Adipocyte (in vitro differentiated cells): ENCODE results near the gene ARSA.
"Not testable (repeated sequence)": the region's sequence is repeated elsewhere in the genome, so short reads cannot be mapped to it uniquely, and the experiment has no call there.

Source experiments
- DNase-seq: peaks from one replicate; pipeline ENCODE4 v3.0.0-alpha.2; 2015; ENCODE audit warnings: low read depth
- H3K27me3 ChIP-seq: replicated peaks from 2 replicates; pipeline ENCODE4 v1.7.0; 2013; ENCODE audit warnings: mild to moderate bottlenecking, low read length, moderate library complexity; ENCODE audit not compliant: control insufficient read depth, insufficient read depth
- H3K36me3 ChIP-seq: 2 replicates; pipeline ENCODE4 v1.7.0; 2013; ENCODE audit warnings: low read length, mild to moderate bottlenecking, moderate library complexity; ENCODE audit not compliant: control insufficient read depth, insufficient read depth, severe bottlenecking
- H3K4me1 ChIP-seq: 2 replicates; pipeline ENCODE4 v1.7.0; 2013; ENCODE audit warnings: mild to moderate bottlenecking, low read length, moderate library complexity; ENCODE audit not compliant: control insufficient read depth, insufficient read depth
- H3K4me3 ChIP-seq: 2 replicates; pipeline ENCODE4 v1.7.0; 2013; ENCODE audit warnings: mild to moderate bottlenecking, low read length, moderate library complexity
- H3K9ac ChIP-seq: 2 replicates; pipeline ENCODE4 v1.7.0; 2013; ENCODE audit warnings: mild to moderate bottlenecking, low read length, moderate library complexity
- H3K9me3 ChIP-seq: 2 replicates; pipeline ENCODE4 v1.7.0; 2013; ENCODE audit warnings: mild to moderate bottlenecking, low read length, moderate library complexity; ENCODE audit not compliant: control insufficient read depth

The ARSA gene

GRCh38 chr22:50614296-50614695 lies 13.7 kb downstream of the ARSA start:
- H3K27me3 ChIP-seq = peaks cover 28% of the 10 kb centered on the region
- H3K4me1 ChIP-seq, H3K9ac ChIP-seq, DNase-seq, H3K36me3 ChIP-seq, H3K4me3 ChIP-seq, H3K9me3 ChIP-seq: not testable (repeated sequence)

- Histone ChIP-seq H3K27me3 (peaks cover 33% of the 10 kb centered on the region), H3K36me3 (no peaks in the 10 kb centered on the region), H3K9ac (no peak overlapping the region), H3K9me3 (no peaks in the 10 kb centered on the region), H3K4me3 (no peak overlapping the region), H3K4me1 (no peaks in the 10 kb centered on the region)
- peak; percentile 30 for DNase-seq
Measured at GRCh38 chr22:50613291-50613981, 14.5 kb downstream of the ARSA start.

GRCh38 chr22:50612528-50613221 lies 15.3 kb downstream of the ARSA start:
- Histone ChIP-seq H3K27me3 (peaks cover 35% of the 10 kb centered on the region), H3K4me1 (no peaks in the 10 kb centered on the region), H3K4me3 (no peak overlapping the region), H3K9me3 (no peaks in the 10 kb centered on the region), H3K36me3 (no peaks in the 10 kb centered on the region), H3K9ac (no peak overlapping the region)
- no peak for DNase-seq

- Histone ChIP-seq H3K9me3 (no peaks in the 10 kb centered on the region), H3K4me3 (no peak overlapping the region), H3K27me3 (peaks cover 40% of the 10 kb centered on the region)
Measured at GRCh38 chr22:50612168-50612527, 15.8 kb downstream of the ARSA start.

GRCh38 chr22:50611341-50612060 lies 16.5 kb downstream of the ARSA start:
- H3K9me3 ChIP-seq = no peaks in the 10 kb centered on the region
- no peaks in the 10 kb centered on the region for H3K36me3 ChIP-seq
- DNase-seq = no peak
- no peaks in the 10 kb centered on the region for H3K4me1 ChIP-seq
- H3K9ac ChIP-seq = no peak overlapping the region
- H3K27me3 ChIP-seq = peaks cover 43% of the 10 kb centered on the region
- H3K4me3 ChIP-seq = no peak overlapping the region

More at GRCh38 chr22:50612168-50612527, 15.8 kb downstream of the ARSA start:
- Histone ChIP-seq H3K36me3 (no peaks in the 10 kb centered on the region), H3K4me1 (no peaks in the 10 kb centered on the region), H3K9ac (no peak overlapping the region)
- no peak for DNase-seq

- H3K27me3 ChIP-seq = peaks cover 51% of the 10 kb centered on the region
- no peak for DNase-seq
Measured at GRCh38 chr22:50610581-50610980, 17.4 kb downstream of the ARSA start.

GRCh38 chr22:50610041-50610451 lies 17.9 kb downstream of the ARSA start:
- no peak overlapping the region for H3K4me3 ChIP-seq
- no peak overlapping the region for H3K9ac ChIP-seq
- H3K27me3 ChIP-seq = peaks cover 57% of the 10 kb centered on the region
- no peaks in the 10 kb centered on the region for H3K9me3 ChIP-seq
- H3K4me1 ChIP-seq = no peaks in the 10 kb centered on the region
- no peaks in the 10 kb centered on the region for H3K36me3 ChIP-seq
- no peak for DNase-seq

More at GRCh38 chr22:50610581-50610980, 17.4 kb downstream of the ARSA start:
- Histone ChIP-seq H3K4me1 (no peaks in the 10 kb centered on the region), H3K9me3 (no peaks in the 10 kb centered on the region), H3K4me3 (no peak overlapping the region), H3K9ac (no peak overlapping the region), H3K36me3 (no peaks in the 10 kb centered on the region)

GRCh38 chr22:50609599-50609998 lies 18.4 kb downstream of the ARSA start:
- Histone ChIP-seq H3K4me1 (no peaks in the 10 kb centered on the region), H3K27me3 (peaks cover 61% of the 10 kb centered on the region), H3K9me3 (no peaks in the 10 kb centered on the region), H3K36me3 (no peaks in the 10 kb centered on the region), H3K9ac (no peak overlapping the region), H3K4me3 (no peak overlapping the region)
- no peak for DNase-seq

- H3K9me3 ChIP-seq = no peaks in the 10 kb centered on the region
- H3K9ac ChIP-seq = no peak overlapping the region
- no peaks in the 10 kb centered on the region for H3K36me3 ChIP-seq
- DNase-seq = no peak
- no peak overlapping the region for H3K4me3 ChIP-seq
- H3K27me3 ChIP-seq = peaks cover 58% of the 10 kb centered on the region
- H3K4me1 ChIP-seq = no peaks in the 10 kb centered on the region
Measured at GRCh38 chr22:50608996-50609395, 19.0 kb downstream of the ARSA start.

GRCh38 chr22:50608058-50608840 lies 19.7 kb downstream of the ARSA start:
- DNase-seq, H3K36me3 ChIP-seq, H3K9ac ChIP-seq, H3K4me3 ChIP-seq, H3K9me3 ChIP-seq, H3K4me1 ChIP-seq: not testable (repeated sequence)
- H3K27me3 ChIP-seq = peaks cover 55% of the 10 kb centered on the region

- DNase-seq = no peak
- Histone ChIP-seq H3K9ac (no peak overlapping the region), H3K27me3 (peaks cover 59% of the 10 kb centered on the region), H3K36me3 (no peaks in the 10 kb centered on the region), H3K4me3 (no peak overlapping the region), H3K4me1 (peaks cover under 1% of the 10 kb centered on the region), H3K9me3 (no peaks in the 10 kb centered on the region)
Measured at GRCh38 chr22:50607659-50608020, 20.3 kb downstream of the ARSA start.
